BE2C (cell line): ENCODE data around the gene SPTBN5.

ENCODE experiments used
- DNase-seq: peaks from one replicate; pipeline ENCODE4 v3.0.0-alpha.2; 2020
- H3K27me3 ChIP-seq: fragments of 250-450 bp; sonication (Bioruptor Pico); 2 replicates; pipeline ENCODE4 v1.5.1; 2020; ENCODE audit warnings: mild to moderate bottlenecking
- H3K36me3 ChIP-seq: fragments of 250-450 bp; sonication (Bioruptor Pico); 2 replicates; pipeline ENCODE4 v1.5.1; 2020; ENCODE audit warnings: mild to moderate bottlenecking
- H3K4me1 ChIP-seq: fragments of 250-450 bp; sonication (Bioruptor Pico); 2 replicates; pipeline ENCODE4 v1.5.1; 2020
- H3K4me3 ChIP-seq: 2 replicates; pipeline ENCODE4 v1.5.1; 2011; ENCODE audit warnings: low read depth, low read length
- H3K9me3 ChIP-seq: fragments of 250-450 bp; sonication (Bioruptor Pico); 2 replicates; pipeline ENCODE4 v1.5.1; 2020
- TF ChIP-seq, protein P1 (sequence below): IDR thresholded peaks from 2 replicates; pipeline ENCODE4 v1.5.1; 2012; ENCODE audit warnings: mild to moderate bottlenecking, low read depth, low read length

The SPTBN5 gene

GRCh38 chr15:41923401-41923997 is 29.6 kb upstream of the SPTBN5 start:
- H3K9me3 ChIP-seq, result no peaks in the 10 kb centered on the region
- no peak for DNase-seq
- H3K27me3 ChIP-seq, result no peaks in the 10 kb centered on the region
- no peak overlapping the region for H3K4me3 ChIP-seq
- no peaks in the 10 kb centered on the region for H3K36me3 ChIP-seq
- H3K4me1 ChIP-seq, result peaks cover 1% of the 10 kb centered on the region
- TF ChIP-seq, protein P1, sequence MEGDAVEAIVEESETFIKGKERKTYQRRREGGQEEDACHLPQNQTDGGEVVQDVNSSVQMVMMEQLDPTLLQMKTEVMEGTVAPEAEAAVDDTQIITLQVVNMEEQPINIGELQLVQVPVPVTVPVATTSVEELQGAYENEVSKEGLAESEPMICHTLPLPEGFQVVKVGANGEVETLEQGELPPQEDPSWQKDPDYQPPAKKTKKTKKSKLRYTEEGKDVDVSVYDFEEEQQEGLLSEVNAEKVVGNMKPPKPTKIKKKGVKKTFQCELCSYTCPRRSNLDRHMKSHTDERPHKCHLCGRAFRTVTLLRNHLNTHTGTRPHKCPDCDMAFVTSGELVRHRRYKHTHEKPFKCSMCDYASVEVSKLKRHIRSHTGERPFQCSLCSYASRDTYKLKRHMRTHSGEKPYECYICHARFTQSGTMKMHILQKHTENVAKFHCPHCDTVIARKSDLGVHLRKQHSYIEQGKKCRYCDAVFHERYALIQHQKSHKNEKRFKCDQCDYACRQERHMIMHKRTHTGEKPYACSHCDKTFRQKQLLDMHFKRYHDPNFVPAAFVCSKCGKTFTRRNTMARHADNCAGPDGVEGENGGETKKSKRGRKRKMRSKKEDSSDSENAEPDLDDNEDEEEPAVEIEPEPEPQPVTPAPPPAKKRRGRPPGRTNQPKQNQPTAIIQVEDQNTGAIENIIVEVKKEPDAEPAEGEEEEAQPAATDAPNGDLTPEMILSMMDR, result no peak

GRCh38 chr15:41922353-41922752 is 28.5 kb upstream of the SPTBN5 start:
- no peak overlapping the region for H3K4me3 ChIP-seq
- H3K36me3 ChIP-seq, result no peaks in the 10 kb centered on the region
- no peaks in the 10 kb centered on the region for H3K27me3 ChIP-seq
- peaks cover 8% of the 10 kb centered on the region for H3K4me1 ChIP-seq
- TF ChIP-seq, protein P1, result no peak
- no peak for DNase-seq
- H3K9me3 ChIP-seq, result no peaks in the 10 kb centered on the region

GRCh38 chr15:41921639-41922038 is 27.8 kb upstream of the SPTBN5 start:
- H3K9me3 ChIP-seq, result no peaks in the 10 kb centered on the region
- H3K36me3 ChIP-seq, result no peaks in the 10 kb centered on the region
- H3K4me1 ChIP-seq, result peaks cover 11% of the 10 kb centered on the region
- no peak overlapping the region for H3K4me3 ChIP-seq
- TF ChIP-seq, protein P1, result no peak
- no peak for DNase-seq
- H3K27me3 ChIP-seq, result no peaks in the 10 kb centered on the region

DNA sequence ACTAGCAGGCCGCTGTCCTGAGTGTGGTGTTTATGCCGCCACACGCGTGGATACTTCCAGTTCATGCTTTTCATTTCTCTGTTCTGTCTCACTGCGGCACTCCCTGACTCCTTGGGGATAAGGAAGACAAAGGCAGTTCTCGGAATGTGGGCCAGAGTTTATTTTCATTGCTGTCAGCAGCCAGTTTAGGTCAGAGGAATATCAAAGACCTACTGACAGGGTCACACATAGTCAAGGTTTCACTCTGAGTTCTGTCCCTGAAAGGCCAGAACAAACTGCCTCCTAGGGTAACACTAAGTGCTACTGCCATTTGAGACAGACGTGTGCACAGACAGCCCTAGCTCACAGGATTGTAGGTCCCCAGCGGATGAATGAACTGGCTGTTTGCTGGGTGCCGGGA is 27.3 kb upstream of the SPTBN5 start:
- no peaks in the 10 kb centered on the region for H3K9me3 ChIP-seq
- H3K27me3 ChIP-seq, result no peaks in the 10 kb centered on the region
- peaks cover 11% of the 10 kb centered on the region for H3K4me1 ChIP-seq
- no peak overlapping the region for H3K4me3 ChIP-seq
- H3K36me3 ChIP-seq, result no peaks in the 10 kb centered on the region
- no peak for DNase-seq
- TF ChIP-seq, protein P1, result no peak

DNA sequence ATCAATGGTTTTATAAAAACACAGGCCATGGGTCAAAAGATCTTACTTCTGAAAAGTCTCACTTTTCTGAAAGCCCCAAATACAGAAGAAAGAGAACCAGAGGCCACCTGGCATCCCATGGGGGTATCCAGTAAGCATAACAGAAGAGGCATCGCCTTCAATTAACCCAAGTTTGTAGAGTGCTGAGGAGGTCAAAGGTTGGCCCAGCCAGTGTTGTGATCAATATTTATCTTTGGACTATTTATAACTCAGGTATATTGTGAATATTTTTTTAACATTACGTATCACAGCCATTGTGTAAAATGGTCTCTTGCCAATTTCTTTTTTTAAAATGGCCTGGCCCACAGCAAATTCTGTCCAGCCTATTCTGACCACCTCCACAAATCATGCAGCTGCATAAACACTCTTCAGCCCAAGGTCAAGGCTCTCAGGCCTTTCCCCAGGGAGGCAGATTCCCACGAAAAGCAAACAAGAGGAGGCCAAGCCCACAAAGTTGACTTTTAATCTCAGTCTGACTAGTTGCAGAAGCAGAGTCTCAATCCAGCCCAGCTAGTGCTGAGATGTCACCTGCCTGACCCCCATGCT is 26.2 kb upstream of the SPTBN5 start:
- TF ChIP-seq, protein P1, result no peak
- Histone ChIP-seq H3K4me3 (no peak overlapping the region), H3K9me3 (no peaks in the 10 kb centered on the region), H3K4me1 (peaks cover 11% of the 10 kb centered on the region), H3K36me3 (no peaks in the 10 kb centered on the region), H3K27me3 (no peaks in the 10 kb centered on the region)
- DNase-seq, result no peak

DNA sequence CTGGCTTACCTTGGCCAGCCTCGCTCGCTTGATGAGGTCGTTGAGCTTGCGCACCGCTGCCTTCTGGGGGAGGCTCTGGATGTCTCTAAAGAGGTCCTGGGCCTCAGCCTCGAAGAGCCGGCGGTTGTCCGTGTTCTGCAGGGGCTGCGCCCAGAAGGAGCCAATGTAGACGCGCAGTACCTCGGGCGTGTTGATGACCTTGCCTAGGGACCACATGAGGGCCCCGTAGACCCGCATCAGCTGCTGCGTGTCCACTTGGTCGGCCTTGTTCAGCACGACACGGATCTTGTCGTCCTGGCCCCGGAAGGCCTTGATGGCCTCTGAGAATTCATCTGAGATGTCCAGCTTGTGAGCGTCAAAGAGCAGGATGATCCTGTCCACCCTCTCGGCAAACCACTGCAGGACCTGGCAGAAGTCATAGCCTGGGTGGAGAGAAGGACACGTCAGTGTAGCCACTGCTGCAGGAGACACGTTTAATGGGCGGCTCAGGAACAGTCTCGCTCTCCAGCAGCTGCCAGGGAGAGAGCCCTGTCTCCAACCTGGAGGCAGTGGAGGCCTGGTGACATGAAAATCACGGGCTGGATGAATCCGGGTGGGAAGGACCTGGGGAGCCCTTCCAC is 25.5 kb upstream of the SPTBN5 start:
- TF ChIP-seq, protein P1, result no peak
- Histone ChIP-seq H3K4me3 (no peak overlapping the region), H3K27me3 (no peaks in the 10 kb centered on the region), H3K36me3 (no peaks in the 10 kb centered on the region), H3K9me3 (no peaks in the 10 kb centered on the region), H3K4me1 (peaks cover 11% of the 10 kb centered on the region)
- no peak for DNase-seq
